ENCODE results near the gene BTN3A1. TPM values are rescaled to one million over a fixed set of nuclear protein-coding genes. Genes with fewer than 3 reads are reported as not detected.

The BTN3A1 gene
- total and polyA plus RNA-seq, 10 of the 15 experiments (the other 5 are each of a cell fraction or from before 2014, with no cell fraction given): 5.6 to 60.1 (median 16.1) TPM

DNA sequence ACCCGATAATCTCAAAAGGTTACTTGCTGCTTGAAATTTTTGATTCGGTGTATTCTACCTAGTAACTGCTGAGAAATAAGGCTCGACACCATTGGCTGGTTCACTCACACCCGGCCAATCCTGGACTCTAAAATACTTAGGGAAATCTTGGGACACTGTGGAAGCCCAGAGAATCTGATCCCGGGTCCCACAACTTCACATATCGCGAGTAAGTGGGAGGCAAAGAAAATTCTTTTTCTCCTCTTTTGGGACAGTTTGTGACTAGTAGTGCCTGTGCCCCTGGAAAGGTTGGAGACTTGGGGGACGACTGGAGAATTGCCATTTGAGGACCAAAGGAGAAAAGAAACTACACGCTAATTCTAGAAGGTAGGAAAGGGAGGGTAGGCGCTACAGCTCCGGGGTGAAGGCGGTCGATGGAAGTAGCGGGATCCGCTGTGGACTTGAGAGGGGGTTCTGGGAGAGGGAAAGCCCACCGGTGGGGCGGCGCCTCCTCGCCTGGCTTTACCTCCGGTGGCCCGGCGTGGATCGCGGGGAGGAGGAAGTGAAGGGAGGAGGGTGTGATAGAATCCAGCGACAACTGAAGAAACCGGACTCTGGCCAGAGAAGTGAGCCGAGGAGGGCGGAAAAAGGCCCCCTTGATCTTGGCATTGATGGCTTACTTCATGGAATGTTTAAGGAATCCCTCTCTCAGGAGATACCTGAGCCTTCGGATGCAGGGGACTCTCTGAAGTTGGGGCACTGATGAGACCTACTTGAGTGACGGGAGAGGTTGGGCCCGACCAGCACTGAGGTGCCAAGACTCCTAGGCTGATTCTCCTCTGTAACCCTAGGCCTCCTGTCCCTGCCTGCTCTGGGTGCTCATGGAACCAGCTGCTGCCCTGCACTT is 19.4 kb downstream of the BTN3A1 start (continued):
- TF ChIP-seq, protein P1, sequence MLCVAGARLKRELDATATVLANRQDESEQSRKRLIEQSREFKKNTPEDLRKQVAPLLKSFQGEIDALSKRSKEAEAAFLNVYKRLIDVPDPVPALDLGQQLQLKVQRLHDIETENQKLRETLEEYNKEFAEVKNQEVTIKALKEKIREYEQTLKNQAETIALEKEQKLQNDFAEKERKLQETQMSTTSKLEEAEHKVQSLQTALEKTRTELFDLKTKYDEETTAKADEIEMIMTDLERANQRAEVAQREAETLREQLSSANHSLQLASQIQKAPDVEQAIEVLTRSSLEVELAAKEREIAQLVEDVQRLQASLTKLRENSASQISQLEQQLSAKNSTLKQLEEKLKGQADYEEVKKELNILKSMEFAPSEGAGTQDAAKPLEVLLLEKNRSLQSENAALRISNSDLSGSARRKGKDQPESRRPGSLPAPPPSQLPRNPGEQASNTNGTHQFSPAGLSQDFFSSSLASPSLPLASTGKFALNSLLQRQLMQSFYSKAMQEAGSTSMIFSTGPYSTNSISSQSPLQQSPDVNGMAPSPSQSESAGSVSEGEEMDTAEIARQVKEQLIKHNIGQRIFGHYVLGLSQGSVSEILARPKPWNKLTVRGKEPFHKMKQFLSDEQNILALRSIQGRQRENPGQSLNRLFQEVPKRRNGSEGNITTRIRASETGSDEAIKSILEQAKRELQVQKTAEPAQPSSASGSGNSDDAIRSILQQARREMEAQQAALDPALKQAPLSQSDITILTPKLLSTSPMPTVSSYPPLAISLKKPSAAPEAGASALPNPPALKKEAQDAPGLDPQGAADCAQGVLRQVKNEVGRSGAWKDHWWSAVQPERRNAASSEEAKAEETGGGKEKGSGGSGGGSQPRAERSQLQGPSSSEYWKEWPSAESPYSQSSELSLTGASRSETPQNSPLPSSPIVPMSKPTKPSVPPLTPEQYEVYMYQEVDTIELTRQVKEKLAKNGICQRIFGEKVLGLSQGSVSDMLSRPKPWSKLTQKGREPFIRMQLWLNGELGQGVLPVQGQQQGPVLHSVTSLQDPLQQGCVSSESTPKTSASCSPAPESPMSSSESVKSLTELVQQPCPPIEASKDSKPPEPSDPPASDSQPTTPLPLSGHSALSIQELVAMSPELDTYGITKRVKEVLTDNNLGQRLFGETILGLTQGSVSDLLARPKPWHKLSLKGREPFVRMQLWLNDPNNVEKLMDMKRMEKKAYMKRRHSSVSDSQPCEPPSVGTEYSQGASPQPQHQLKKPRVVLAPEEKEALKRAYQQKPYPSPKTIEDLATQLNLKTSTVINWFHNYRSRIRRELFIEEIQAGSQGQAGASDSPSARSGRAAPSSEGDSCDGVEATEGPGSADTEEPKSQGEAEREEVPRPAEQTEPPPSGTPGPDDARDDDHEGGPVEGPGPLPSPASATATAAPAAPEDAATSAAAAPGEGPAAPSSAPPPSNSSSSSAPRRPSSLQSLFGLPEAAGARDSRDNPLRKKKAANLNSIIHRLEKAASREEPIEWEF (IDR thresholded peaks at IDR 0.05; ENCODE audit: insufficient replicate concordance, low read depth, low read length): no peak
- TF ChIP-seq SRF (IDR thresholded peaks at IDR 0.05; ENCODE audit: low read depth in 2 of 2, low read length in 2 of 2): no peak
- no peak for TF ChIP-seq STAT1 (conservative IDR thresholded peaks at IDR 0.05)
- TF ChIP-seq, protein P2, sequence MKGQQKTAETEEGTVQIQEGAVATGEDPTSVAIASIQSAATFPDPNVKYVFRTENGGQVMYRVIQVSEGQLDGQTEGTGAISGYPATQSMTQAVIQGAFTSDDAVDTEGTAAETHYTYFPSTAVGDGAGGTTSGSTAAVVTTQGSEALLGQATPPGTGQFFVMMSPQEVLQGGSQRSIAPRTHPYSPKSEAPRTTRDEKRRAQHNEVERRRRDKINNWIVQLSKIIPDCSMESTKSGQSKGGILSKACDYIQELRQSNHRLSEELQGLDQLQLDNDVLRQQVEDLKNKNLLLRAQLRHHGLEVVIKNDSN (IDR thresholded peaks at IDR 0.05; ENCODE audit: borderline replicate concordance, extremely low read length, insufficient read depth, low read depth, low read length): no peak
- TF ChIP-seq, protein P3, sequence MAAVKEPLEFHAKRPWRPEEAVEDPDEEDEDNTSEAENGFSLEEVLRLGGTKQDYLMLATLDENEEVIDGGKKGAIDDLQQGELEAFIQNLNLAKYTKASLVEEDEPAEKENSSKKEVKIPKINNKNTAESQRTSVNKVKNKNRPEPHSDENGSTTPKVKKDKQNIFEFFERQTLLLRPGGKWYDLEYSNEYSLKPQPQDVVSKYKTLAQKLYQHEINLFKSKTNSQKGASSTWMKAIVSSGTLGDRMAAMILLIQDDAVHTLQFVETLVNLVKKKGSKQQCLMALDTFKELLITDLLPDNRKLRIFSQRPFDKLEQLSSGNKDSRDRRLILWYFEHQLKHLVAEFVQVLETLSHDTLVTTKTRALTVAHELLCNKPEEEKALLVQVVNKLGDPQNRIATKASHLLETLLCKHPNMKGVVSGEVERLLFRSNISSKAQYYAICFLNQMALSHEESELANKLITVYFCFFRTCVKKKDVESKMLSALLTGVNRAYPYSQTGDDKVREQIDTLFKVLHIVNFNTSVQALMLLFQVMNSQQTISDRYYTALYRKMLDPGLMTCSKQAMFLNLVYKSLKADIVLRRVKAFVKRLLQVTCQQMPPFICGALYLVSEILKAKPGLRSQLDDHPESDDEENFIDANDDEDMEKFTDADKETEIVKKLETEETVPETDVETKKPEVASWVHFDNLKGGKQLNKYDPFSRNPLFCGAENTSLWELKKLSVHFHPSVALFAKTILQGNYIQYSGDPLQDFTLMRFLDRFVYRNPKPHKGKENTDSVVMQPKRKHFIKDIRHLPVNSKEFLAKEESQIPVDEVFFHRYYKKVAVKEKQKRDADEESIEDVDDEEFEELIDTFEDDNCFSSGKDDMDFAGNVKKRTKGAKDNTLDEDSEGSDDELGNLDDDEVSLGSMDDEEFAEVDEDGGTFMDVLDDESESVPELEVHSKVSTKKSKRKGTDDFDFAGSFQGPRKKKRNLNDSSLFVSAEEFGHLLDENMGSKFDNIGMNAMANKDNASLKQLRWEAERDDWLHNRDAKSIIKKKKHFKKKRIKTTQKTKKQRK (IDR thresholded peaks at IDR 0.05; ENCODE audit: low read depth, low read length): no peak
- TF ChIP-seq SREBF1 (IDR thresholded peaks at IDR 0.05; ENCODE audit: low read length): no peak
- no peak for TF ChIP-seq RELA (IDR thresholded peaks at IDR 0.05; ENCODE audit: borderline replicate concordance, partially characterized antibody)
- TF ChIP-seq ASH2L (IDR thresholded peaks at IDR 0.05; ENCODE audit: borderline replicate concordance, low read depth): no peak
- TF ChIP-seq, protein P4, sequence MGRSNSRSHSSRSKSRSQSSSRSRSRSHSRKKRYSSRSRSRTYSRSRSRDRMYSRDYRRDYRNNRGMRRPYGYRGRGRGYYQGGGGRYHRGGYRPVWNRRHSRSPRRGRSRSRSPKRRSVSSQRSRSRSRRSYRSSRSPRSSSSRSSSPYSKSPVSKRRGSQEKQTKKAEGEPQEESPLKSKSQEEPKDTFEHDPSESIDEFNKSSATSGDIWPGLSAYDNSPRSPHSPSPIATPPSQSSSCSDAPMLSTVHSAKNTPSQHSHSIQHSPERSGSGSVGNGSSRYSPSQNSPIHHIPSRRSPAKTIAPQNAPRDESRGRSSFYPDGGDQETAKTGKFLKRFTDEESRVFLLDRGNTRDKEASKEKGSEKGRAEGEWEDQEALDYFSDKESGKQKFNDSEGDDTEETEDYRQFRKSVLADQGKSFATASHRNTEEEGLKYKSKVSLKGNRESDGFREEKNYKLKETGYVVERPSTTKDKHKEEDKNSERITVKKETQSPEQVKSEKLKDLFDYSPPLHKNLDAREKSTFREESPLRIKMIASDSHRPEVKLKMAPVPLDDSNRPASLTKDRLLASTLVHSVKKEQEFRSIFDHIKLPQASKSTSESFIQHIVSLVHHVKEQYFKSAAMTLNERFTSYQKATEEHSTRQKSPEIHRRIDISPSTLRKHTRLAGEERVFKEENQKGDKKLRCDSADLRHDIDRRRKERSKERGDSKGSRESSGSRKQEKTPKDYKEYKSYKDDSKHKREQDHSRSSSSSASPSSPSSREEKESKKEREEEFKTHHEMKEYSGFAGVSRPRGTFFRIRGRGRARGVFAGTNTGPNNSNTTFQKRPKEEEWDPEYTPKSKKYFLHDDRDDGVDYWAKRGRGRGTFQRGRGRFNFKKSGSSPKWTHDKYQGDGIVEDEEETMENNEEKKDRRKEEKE (IDR thresholded peaks at IDR 0.05): no peak
- no peak for TF ChIP-seq BACH1 (IDR thresholded peaks at IDR 0.05; ENCODE audit: borderline replicate concordance)
- 0 out of 2 replicates have a peak, but pooled peaks have one; percentile 24 for TF ChIP-seq NFXL1 (IDR thresholded peaks at IDR 0.05; ENCODE audit: borderline replicate concordance)
- TF ChIP-seq, protein P5, sequence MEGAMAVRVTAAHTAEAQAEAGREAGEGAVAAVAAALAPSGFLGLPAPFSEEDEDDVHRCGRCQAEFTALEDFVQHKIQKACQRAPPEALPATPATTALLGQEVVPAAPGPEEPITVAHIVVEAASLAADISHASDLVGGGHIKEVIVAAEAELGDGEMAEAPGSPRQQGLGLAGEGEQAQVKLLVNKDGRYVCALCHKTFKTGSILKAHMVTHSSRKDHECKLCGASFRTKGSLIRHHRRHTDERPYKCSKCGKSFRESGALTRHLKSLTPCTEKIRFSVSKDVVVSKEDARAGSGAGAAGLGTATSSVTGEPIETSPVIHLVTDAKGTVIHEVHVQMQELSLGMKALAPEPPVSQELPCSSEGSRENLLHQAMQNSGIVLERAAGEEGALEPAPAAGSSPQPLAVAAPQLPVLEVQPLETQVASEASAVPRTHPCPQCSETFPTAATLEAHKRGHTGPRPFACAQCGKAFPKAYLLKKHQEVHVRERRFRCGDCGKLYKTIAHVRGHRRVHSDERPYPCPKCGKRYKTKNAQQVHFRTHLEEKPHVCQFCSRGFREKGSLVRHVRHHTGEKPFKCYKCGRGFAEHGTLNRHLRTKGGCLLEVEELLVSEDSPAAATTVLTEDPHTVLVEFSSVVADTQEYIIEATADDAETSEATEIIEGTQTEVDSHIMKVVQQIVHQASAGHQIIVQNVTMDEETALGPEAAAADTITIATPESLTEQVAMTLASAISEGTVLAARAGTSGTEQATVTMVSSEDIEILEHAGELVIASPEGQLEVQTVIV (IDR thresholded peaks at IDR 0.05; ENCODE audit: borderline replicate concordance, partially characterized antibody): no peak
